Measurements from ENCODE around the gene USP33. TPM values are rescaled to one million over a fixed set of nuclear protein-coding genes. Genes with fewer than 3 reads are reported as not detected.

Gene USP33
- total and polyA plus RNA-seq, 2 of the 8 experiments (the other 6 are each of a cell fraction or from before 2014, with no cell fraction given), result 20.0 to 55.5 TPM

GRCh38 chr1:77741316-77741715 is 18.3 kb downstream of the USP33 start (continued):
- no peak for TF ChIP-seq RAD21 (IDR thresholded peaks at IDR 0.05 in 1 of 2, conservative IDR thresholded peaks at IDR 0.05 in 1 of 2; ENCODE audit: low read depth in 2 of 2, low read length in 2 of 2)
- TF ChIP-seq BACH1 (IDR thresholded peaks at IDR 0.05; ENCODE audit: low read length), result no peak
- no peak for TF ChIP-seq JUND (IDR thresholded peaks at IDR 0.05; ENCODE audit: low read length)
- TF ChIP-seq SP4 (IDR thresholded peaks at IDR 0.05; ENCODE audit: low read length), result no peak
- no peak for TF ChIP-seq EGR1 (IDR thresholded peaks at IDR 0.05; ENCODE audit: borderline replicate concordance, low read depth, low read length)
- TF ChIP-seq ASH2L (IDR thresholded peaks at IDR 0.05; ENCODE audit: low read length), result no peak
- TF ChIP-seq SIN3A (conservative IDR thresholded peaks at IDR 0.05 in 1 of 2, IDR thresholded peaks at IDR 0.05 in 1 of 2; ENCODE audit: low read depth in 1 of 2, low read length in 2 of 2), result no peak

All from H1 (cell line).